ENCODE measurements around the gene MPPED2.

DNA sequence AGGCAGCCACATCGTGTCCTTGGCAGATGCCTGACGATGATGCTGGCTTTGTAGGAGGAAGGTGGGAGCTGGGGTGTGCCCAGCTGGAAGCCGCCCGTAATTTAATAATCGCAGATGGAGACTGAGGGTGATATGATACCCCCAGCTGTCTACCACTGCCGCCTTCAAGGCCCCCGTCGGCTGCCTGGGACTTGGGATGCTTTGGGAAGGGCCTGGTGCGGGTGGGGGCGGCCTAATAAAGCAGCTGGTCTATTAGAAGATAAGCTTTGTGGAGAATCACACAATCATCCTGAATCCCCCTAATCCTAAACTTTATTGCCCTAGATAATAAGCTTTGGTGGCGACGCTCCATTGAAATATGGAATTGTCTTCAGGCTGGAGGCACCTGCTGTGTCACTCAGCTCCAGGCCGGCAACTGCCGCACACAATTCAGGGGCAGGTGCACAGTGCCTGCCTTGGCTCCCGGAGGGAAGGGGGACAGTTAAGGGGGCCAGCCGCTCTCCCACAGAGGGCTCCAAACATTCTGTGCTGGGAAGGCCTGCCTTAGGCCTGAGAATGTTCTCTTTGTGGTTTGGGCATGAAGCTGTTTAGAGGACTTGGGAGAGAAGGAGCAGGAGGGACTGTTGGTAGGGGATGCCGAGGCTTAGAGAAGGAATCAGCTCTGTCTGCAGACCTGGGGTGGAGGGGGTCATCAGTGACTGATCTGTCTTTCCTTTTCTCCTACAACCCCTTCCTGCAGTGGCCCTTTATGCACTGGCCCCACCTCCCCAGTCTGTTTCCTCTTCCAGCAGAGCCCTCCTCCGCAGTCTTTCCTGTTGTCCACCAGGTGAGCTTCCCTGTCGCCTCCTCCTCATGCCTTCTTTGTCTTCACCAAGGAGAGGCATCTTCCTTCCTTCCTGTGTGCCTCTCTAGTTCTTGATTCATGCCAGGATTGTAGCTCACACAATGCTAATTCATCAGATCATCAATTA is 198.0 kb downstream of the MPPED2 start:
- TF ChIP-seq, protein P1, sequence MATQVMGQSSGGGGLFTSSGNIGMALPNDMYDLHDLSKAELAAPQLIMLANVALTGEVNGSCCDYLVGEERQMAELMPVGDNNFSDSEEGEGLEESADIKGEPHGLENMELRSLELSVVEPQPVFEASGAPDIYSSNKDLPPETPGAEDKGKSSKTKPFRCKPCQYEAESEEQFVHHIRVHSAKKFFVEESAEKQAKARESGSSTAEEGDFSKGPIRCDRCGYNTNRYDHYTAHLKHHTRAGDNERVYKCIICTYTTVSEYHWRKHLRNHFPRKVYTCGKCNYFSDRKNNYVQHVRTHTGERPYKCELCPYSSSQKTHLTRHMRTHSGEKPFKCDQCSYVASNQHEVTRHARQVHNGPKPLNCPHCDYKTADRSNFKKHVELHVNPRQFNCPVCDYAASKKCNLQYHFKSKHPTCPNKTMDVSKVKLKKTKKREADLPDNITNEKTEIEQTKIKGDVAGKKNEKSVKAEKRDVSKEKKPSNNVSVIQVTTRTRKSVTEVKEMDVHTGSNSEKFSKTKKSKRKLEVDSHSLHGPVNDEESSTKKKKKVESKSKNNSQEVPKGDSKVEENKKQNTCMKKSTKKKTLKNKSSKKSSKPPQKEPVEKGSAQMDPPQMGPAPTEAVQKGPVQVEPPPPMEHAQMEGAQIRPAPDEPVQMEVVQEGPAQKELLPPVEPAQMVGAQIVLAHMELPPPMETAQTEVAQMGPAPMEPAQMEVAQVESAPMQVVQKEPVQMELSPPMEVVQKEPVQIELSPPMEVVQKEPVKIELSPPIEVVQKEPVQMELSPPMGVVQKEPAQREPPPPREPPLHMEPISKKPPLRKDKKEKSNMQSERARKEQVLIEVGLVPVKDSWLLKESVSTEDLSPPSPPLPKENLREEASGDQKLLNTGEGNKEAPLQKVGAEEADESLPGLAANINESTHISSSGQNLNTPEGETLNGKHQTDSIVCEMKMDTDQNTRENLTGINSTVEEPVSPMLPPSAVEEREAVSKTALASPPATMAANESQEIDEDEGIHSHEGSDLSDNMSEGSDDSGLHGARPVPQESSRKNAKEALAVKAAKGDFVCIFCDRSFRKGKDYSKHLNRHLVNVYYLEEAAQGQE (IDR thresholded peaks at IDR 0.05; ENCODE audit: insufficient replicate concordance, low read depth), result no peak
- TF ChIP-seq, protein P2, sequence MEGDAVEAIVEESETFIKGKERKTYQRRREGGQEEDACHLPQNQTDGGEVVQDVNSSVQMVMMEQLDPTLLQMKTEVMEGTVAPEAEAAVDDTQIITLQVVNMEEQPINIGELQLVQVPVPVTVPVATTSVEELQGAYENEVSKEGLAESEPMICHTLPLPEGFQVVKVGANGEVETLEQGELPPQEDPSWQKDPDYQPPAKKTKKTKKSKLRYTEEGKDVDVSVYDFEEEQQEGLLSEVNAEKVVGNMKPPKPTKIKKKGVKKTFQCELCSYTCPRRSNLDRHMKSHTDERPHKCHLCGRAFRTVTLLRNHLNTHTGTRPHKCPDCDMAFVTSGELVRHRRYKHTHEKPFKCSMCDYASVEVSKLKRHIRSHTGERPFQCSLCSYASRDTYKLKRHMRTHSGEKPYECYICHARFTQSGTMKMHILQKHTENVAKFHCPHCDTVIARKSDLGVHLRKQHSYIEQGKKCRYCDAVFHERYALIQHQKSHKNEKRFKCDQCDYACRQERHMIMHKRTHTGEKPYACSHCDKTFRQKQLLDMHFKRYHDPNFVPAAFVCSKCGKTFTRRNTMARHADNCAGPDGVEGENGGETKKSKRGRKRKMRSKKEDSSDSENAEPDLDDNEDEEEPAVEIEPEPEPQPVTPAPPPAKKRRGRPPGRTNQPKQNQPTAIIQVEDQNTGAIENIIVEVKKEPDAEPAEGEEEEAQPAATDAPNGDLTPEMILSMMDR (IDR thresholded peaks at IDR 0.05; ENCODE audit: insufficient read depth, low read length), result no peak
- TF ChIP-seq POLR2AphosphoS5 (IDR thresholded peaks at IDR 0.05; ENCODE audit: low read depth), result no peak
- TF ChIP-seq GABPA (IDR thresholded peaks at IDR 0.05; ENCODE audit: low read depth), result no peak

Measured in HL-60 (cell line).